HG03378 (cell line): ENCODE results near the gene KLK6.

Source experiments
- ATAC-seq: cut with Tn5 transposase; IDR thresholded peaks from one replicate; pipeline ENCODE4 v1.9.1; 2021; ENCODE audit warnings: mild to moderate bottlenecking, moderate library complexity; ENCODE audit not compliant: unreplicated experiment

KLK6 gene

DNA sequence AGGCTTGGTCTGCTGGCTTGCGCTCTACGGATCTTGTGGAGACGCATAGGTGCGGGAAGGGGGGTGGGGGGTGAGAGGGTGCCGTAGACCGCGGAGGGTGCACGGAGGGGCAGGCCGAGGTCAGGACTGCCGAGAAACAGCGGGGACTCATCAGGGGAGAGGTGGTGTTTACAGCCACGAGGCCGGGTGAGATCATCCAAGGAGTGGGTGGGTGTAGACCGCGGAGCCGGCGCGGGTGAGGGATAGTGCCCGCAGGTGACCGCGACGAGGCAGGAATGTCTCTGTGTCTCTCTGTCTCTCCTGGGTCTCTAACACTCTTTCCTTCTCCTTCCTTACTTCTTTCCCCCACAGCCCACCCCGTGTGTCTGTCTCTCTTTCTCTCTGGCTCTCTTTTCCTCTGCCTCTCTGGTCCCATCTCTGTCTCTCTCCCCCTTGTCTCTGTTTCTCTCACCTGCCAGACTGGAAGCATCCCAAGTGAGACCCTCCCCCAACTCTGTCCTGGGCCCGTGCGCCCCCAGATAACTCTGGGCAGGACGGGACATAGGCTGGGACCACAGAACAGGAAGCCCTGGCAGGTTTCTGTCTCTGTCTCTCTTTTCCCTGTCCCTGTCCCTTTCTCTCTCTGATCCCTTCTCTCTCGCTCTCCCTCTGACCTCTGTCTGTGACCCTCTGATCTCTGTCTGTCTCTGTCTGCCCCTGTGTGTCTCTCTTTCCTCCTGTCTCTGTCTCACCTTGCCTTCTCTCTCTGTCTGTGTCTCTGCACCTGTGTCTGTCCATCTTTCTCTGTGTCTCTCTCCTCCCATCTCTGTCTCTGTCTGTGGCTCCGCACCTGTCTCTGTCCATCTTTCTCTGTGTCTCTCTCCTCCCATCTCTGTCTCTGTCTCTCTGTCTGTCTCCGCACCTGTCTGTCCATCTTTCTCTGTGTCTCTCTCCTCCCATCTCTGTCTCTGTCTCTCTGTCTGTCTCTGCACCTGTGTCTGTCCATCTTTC lies 56.4 kb downstream of the KLK6 start:
- ATAC-seq = no peak

DNA sequence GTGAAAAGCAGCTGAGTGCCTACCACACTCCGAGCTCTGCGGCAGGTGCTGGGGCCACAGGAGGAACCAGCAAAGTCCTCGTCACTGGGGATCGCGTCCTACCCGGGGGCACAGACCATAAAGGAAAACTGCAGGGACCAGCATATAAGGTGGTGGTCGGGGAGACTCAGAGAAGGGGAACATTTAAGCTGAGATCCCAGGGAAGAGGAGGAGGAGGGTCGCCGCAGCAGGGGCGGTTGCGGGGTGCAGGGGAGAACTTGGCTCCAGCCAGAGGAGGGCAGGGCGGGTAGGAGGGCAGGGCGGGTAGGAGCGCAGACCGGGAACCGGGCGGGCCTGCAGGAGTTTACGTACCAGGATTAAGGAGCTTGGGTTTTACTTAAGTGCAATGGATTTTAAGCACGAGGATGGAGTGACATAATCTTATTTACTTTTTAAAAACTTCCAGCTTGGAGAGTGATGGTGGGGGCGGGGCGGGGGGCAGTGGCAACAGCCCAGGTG lies 57.2 kb downstream of the KLK6 start:
- no peak for ATAC-seq

- no peak for ATAC-seq
Measured at GRCh38 chr19:50911206-50912101, 57.9 kb downstream of the KLK6 start, which contains the start of gene KLK4. Gene KLK4, minus strand, starts transcription at chr19:50911395. Its CDS starts 657 bp downstream, at chr19:50910738.

DNA sequence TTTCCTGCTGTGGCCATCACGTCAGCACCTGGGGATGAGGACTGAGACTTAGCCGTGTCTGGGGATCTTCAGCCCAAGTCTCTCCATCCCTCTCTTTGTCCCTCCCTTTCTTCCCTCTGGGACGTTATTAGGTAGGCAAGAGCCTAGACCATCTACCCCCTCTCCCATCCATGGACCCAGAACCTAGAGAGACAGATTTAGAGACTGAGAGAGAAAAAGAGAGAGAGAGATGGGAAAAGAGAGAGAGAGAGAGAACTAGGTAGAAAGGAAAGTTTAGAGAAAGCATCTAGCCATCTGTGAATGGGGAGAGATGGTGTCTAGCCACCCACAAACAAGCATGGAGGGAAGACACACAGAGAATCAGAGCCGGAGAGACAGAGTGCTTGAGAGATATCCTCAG lies 58.7 kb downstream of the KLK6 start:
- no peak for ATAC-seq

GRCh38 chr19:50909240-50910070 lies 59.9 kb downstream of the KLK6 start:
- no peak for ATAC-seq
